Mucosa of descending colon (tissue), 3 donors: ENCODE data around the gene PEX7. TPM values are rescaled to one million over a fixed set of nuclear protein-coding genes. Genes with fewer than 3 reads are reported as not detected.

Experiments
- ATAC-seq: fragments of 200-7000 bp; cut with Tn5 transposase; one replicate; pipeline ENCODE4 v1.9.1; 2020; ENCODE audit warnings: mild to moderate bottlenecking, moderate library complexity
- DNase-seq, 3 donors: peaks; one replicate each; pipeline ENCODE4 v3.0.0-alpha.2; 2020
- H3K36me3 ChIP-seq: fragments of 200-600 bp; one replicate; pipeline ENCODE4 v1.8.0; 2021; ENCODE audit warnings: low read depth, mild to moderate bottlenecking
- H3K4me1 ChIP-seq: fragments of 200-600 bp; one replicate; pipeline ENCODE4 v1.8.0; 2021; ENCODE audit warnings: low read depth, mild to moderate bottlenecking
- H3K4me3 ChIP-seq: fragments of 200-600 bp; one replicate; pipeline ENCODE4 v1.8.0; 2021; ENCODE audit warnings: mild to moderate bottlenecking
- H3K9me3 ChIP-seq: fragments of 200-600 bp; one replicate; pipeline ENCODE4 v1.8.0; 2021; ENCODE audit warnings: mild to moderate bottlenecking
- CTCF ChIP-seq: fragments of 200-600 bp; IDR thresholded peaks from one replicate; pipeline ENCODE4 v1.8.0; 2022; ENCODE audit warnings: antibody characterized with exemption, mild to moderate bottlenecking
- intact Hi-C, 2 donors: fragments of 100-400 bp; cut with DNase I in 1 of 2; cut with micrococcal nuclease in 1 of 2; formaldehyde crosslinking; loops; one replicate each; pipeline versions ENCODE4 v1.11.0 to v1.11.1; 2022; cut with DNase I, micrococcal nuclease
- total RNA-seq, 3 donors: library from RNA; stranded (reverse); fragmentation: NEBNext Ultra II Directional in 2 of 3; extraction: Animal tissue kit (Norgen Biotek cat#: 25700) in 2 of 3; gene quantifications; one replicate each; pipeline versions ENCODE4 v1.2.1 to v1.2.4, GENCODE V29; 2021 to 2023
- donor health status: DM: no; HTN: no; CAD: no; lungs with moderate emphysema.
- donor health status: DM: no; HTN: no; CAD: no.
- donor health status: DM: no; HTN: yes; CAD: no.

PEX7 gene
- total RNA-seq, 3 donors from 2014 or later: 4.3 to 10.7 (median 10.2) TPM

DNA sequence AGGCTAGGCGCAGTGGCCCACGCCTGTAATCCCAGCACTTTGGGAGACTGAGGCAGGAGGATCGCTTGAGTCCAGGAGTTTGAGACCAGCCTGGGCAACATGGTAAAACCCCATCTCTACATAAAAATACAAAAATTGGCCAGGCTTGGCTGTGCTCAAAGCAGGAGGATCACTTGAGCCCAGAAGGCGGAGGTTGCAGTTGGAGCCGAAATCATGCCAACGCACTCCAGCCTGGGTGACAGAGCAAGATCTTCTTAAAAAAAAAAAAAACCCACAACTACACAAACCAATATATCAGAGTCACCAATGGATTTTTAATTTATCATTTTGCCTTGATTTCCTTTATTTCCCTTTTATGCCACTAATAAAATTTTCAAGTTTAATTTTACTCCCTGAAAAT lies 39.4 kb upstream of the PEX7 start:
- intact Hi-C loops: no loop called here
- H3K4me1 ChIP-seq: peaks cover 37% of the 10 kb centered on the region
- TF ChIP-seq CTCF: no peak
- DNase-seq (no peak), ATAC-seq (no peak)
- H3K4me3 ChIP-seq: no peak overlapping the region
- H3K9me3 ChIP-seq: no peaks in the 10 kb centered on the region
- H3K36me3 ChIP-seq: no peaks in the 10 kb centered on the region

DNA sequence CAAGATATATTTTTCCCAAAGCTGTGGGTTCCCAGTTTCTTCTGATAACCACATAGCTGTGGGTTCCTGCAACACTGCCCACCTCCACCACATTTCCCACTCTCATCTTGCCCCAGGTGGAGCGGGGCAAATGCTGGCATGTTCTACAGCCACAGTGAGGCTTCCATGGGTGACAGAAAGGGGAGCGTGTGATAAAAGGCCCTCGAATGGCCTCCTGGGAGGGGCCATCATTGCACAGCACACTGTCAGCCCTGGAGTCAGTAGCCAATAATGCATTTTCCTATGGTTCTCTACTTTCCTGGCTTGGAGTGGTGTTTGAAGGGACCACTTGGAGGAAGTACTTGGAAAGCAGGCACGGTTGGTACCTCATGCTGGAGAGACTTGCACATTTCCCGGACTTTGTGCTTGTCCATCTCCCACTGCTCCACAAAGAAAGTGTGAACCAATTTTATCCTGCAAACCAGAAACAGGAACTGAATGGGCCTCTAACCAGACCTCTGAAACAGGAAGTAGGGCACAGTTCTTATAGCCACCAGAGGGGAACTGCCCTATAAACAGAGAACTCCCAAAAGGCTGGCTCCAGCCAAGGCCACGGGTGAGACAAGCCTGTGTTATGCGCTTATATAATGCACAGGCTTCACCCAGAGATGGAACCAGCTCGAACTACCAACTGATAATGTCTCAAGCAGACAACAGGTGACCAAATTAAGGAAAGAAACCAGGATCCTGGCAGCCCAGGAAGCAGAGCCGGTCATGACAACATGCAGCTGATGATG lies 38.7 kb upstream of the PEX7 start:
- H3K4me1 ChIP-seq: peaks cover 38% of the 10 kb centered on the region
- no peak overlapping the region for H3K4me3 ChIP-seq
- intact Hi-C loops: no loop called here
- peak; percentile 77 for ATAC-seq
- no peaks in the 10 kb centered on the region for H3K9me3 ChIP-seq
- H3K36me3 ChIP-seq: no peaks in the 10 kb centered on the region
- no peak for TF ChIP-seq CTCF
- peak in 2 of 3 donors; percentile 36 to 63 for DNase-seq

DNA sequence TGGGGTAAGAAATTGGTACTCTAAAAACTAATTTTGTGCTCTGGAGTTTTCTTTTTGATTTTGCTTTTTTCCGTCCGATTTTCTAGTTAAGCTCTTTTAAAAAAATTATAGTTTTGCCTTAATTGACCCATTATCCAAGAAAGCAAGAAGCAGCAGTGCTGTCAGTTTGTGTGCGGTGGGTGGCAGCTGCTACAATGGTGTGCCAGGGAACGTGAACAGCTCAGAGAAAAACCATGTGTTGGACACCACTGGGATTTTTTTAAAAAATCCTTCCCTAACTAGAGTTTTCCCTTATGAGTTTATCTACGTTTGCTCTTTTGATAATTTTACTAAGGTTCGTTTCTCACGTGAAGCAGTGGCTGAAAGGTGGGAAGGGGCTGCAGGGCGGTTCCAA lies 38.1 kb upstream of the PEX7 start:
- intact Hi-C loops: no loop called here
- TF ChIP-seq CTCF: no peak
- peaks cover 38% of the 10 kb centered on the region for H3K4me1 ChIP-seq
- no peak overlapping the region for H3K4me3 ChIP-seq
- no peak for ATAC-seq
- H3K9me3 ChIP-seq: no peaks in the 10 kb centered on the region
- no peak for DNase-seq
- H3K36me3 ChIP-seq: no peaks in the 10 kb centered on the region

- no peak overlapping the region for H3K4me3 ChIP-seq
- no peaks in the 10 kb centered on the region for H3K36me3 ChIP-seq
- H3K9me3 ChIP-seq: no peaks in the 10 kb centered on the region
- H3K4me1 ChIP-seq: peaks cover 35% of the 10 kb centered on the region
- no peak for TF ChIP-seq CTCF
- DNase-seq: peak; percentile 49 to 85 (median 60)
- peak; percentile 63 for ATAC-seq
- intact Hi-C loops: no loop called here
These were observed 37.3 kb upstream of the PEX7 start for GRCh38 chr6:136784910-136785746.

DNA sequence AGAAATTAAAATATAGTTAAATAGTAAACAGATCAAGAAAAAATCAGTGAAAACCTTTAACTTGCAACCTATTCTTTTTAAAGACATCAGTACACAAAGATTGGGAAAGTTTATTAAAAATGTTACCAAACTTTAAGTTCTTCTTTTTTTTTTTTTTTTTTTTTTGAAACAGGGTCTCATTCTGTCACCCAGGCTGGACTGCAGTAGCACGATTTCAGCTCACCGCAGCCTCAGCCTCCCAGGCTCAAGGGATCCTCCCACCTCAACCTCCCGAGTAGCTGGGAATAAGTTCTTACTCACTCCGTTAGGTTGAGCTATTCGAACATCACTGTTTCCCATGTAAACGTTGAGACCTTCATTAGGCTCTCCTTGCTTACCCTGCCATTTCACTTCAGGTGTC lies 35.7 kb upstream of the PEX7 start:
- Histone ChIP-seq H3K4me3 (no peak overlapping the region), H3K4me1 (peaks cover 35% of the 10 kb centered on the region), H3K9me3 (no peaks in the 10 kb centered on the region), H3K36me3 (no peaks in the 10 kb centered on the region)
- intact Hi-C loops: no loop called here
- DNase-seq (no peak), ATAC-seq (no peak)
- no peak for TF ChIP-seq CTCF
